ENCODE data around the gene ZSWIM5. TPM values are rescaled to one million over a fixed set of nuclear protein-coding genes. Genes with fewer than 3 reads are reported as not detected.
"Not testable (repeated sequence)": the region's sequence is repeated elsewhere in the genome, so short reads cannot be mapped to it uniquely, and the experiment has no call there.

The ZSWIM5 gene
- total RNA-seq, 1 donor from 2014 or later: 2.7 TPM

DNA sequence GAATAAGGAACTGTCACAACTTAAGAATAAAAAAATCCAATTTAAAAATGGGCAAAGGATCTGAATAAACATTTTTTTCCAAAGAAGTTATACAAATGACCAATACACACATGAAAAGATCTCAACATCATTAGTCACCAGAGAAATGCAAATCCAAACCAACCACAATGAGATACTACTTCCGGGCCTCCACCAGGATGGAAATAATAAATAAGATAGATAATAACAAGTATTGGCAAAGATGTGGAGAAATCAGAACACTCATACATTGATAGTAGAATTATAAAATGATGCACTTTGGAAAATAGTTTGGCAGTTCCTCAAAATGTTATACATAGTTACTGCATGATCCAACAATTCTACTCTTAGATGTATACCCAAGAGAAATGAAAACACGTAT, 18.7 kb downstream of the ZSWIM5 start:
- H3K36me3 ChIP-seq: no peaks in the 10 kb centered on the region
- H3K27me3 ChIP-seq: no peaks in the 10 kb centered on the region
- no peak overlapping the region for H3K4me3 ChIP-seq
- no peaks in the 10 kb centered on the region for H3K4me1 ChIP-seq
- intact Hi-C loops (cut with DNase I): no loop called here
- no peaks in the 10 kb centered on the region for H3K9me3 ChIP-seq
- no peak for DNase-seq (ENCODE audit: extremely low spot score in 2 of 2)
- no peak overlapping the region for H3K27ac ChIP-seq
- TF ChIP-seq POLR2A (IDR thresholded peaks at IDR 0.05) (no peak), CTCF (IDR thresholded peaks at IDR 0.05) (no peak), POLR2AphosphoS5 (IDR thresholded peaks at IDR 0.05; ENCODE audit: insufficient read depth in 1 of 2, low read depth in 1 of 2) (no peak)

DNA sequence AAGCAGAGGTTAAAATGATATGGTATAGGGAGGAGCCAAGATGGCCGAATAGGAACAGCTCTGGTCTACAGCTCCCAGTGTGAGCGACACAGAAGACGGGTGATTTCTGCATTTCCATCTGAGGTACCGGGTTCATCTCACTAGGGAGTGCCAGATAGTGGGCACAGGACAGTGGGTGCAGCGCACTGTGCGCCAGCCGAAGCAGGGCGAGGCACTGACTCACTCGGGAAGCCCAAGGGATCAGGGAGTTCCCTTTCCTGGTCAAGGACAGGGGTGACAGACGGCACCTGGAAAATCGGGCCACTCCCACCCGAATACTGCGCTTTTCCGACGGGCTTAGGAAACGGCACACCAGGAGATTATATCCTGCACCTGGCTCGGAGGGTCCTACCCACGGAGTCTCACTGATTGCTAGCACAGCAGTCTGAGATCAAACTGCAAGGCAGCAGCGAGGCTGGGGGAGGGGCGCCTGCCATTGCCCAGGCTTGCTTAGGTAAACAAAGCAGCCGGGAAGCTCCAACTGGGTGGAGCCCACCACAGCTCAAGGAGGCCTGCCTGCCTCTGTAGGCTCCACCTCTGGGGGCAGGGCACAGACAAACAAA, 26.4 kb downstream of the ZSWIM5 start:
- H3K27me3 ChIP-seq; intact Hi-C loops (cut with DNase I); H3K27ac ChIP-seq; H3K9me3 ChIP-seq; H3K4me3 ChIP-seq; H3K4me1 ChIP-seq; DNase-seq (ENCODE audit: extremely low spot score in 2 of 2); H3K36me3 ChIP-seq: not testable (repeated sequence)

GRCh38 chr1:45177452-45177851, 29.0 kb downstream of the ZSWIM5 start:
- no peak for TF ChIP-seq CTCF (IDR thresholded peaks at IDR 0.05)
- TF ChIP-seq POLR2A (IDR thresholded peaks at IDR 0.05): no peak
- no peak for TF ChIP-seq POLR2AphosphoS5 (IDR thresholded peaks at IDR 0.05; ENCODE audit: insufficient read depth in 1 of 2, low read depth in 1 of 2)
- intact Hi-C loops (cut with DNase I): no loop called here
- Histone ChIP-seq H3K27me3 (no peaks in the 10 kb centered on the region), H3K9me3 (no peaks in the 10 kb centered on the region), H3K4me1 (no peaks in the 10 kb centered on the region), H3K27ac (no peak overlapping the region), H3K36me3 (no peaks in the 10 kb centered on the region), H3K4me3 (no peak overlapping the region)
- no peak for DNase-seq (ENCODE audit: extremely low spot score in 2 of 2)

DNA sequence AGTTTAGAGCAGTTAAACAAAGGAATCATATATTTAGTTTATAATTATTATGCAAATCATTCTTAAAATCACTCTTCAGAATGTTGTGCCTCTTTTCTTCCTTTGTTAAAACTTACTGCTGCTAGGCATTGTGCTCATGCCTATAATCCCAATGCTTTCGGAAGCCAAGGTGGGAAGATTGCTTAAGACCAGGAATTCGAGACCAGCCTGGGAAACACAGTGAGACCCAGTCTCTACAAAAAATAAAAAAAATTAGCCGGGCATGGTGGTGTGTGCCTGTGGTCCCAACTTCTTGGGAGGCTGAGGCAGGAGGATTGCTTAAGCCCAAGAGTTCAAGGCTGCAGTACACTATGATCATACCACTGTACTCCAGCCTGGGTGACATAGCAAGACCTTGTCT, 33.6 kb downstream of the ZSWIM5 start:
- no peaks in the 10 kb centered on the region for H3K9me3 ChIP-seq
- H3K36me3 ChIP-seq: no peaks in the 10 kb centered on the region
- no peak overlapping the region for H3K27ac ChIP-seq
- H3K4me1 ChIP-seq: no peaks in the 10 kb centered on the region
- no peak for TF ChIP-seq CTCF (IDR thresholded peaks at IDR 0.05)
- no peak for TF ChIP-seq POLR2AphosphoS5 (IDR thresholded peaks at IDR 0.05; ENCODE audit: insufficient read depth in 1 of 2, low read depth in 1 of 2)
- TF ChIP-seq POLR2A (IDR thresholded peaks at IDR 0.05): no peak
- no peak for DNase-seq (ENCODE audit: extremely low spot score in 2 of 2)
- intact Hi-C loops (cut with DNase I): no loop called here
- no peaks in the 10 kb centered on the region for H3K27me3 ChIP-seq
- no peak overlapping the region for H3K4me3 ChIP-seq

GRCh38 chr1:45172005-45172404, 34.4 kb downstream of the ZSWIM5 start:
- Histone ChIP-seq H3K36me3 (no peaks in the 10 kb centered on the region), H3K4me1 (no peaks in the 10 kb centered on the region), H3K9me3 (no peaks in the 10 kb centered on the region), H3K27ac (no peak overlapping the region), H3K27me3 (no peaks in the 10 kb centered on the region), H3K4me3 (no peak overlapping the region)
- DNase-seq (ENCODE audit: extremely low spot score in 2 of 2): no peak
- TF ChIP-seq CTCF (IDR thresholded peaks at IDR 0.05): no peak
- peak in 1 of 2 donors; percentile 14 for TF ChIP-seq POLR2AphosphoS5 (IDR thresholded peaks at IDR 0.05; ENCODE audit: insufficient read depth in 1 of 2, low read depth in 1 of 2)
- intact Hi-C loops (cut with DNase I): no loop called here
